GM20431 (cell line): ENCODE results near the gene ANAPC7.

Experiments
- in situ Hi-C: fragments of 300-500 bp; cut with MseI, MboI; formaldehyde crosslinking; loops from one replicate; pipeline ENCODE4 v1.15.0; 2020; ENCODE audit warnings: low sequenced_read_pairs; ENCODE audit not compliant: unreplicated experiment

ANAPC7 gene

GRCh38 chr12:110330124-110330523 is 73.4 kb downstream of the ANAPC7 start:
- in situ Hi-C loops, result no loop called here

DNA sequence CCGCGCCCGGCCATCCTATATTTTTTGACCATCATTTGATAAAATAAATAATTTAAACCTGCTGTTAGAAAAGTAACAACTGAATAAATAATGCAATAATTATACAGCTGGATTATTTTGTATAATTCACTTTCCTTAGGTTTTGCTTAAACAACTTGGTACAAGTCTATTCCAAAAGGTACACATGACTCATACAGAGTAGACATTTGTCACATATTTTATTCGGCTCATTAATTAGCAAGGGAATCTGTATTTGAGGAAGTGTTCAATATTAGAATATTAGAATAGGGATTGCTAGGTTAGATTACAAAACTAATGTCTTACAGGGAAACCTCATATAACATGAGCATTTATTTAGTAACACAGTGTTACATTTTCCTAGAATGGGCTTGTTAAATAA is 73.8 kb downstream of the ANAPC7 start:
- in situ Hi-C loops, result no loop called here
